Measurements from ENCODE around the gene SH3PXD2A. TPM values are rescaled to one million over a fixed set of nuclear protein-coding genes. Genes with fewer than 3 reads are reported as not detected.
A peak's percentile ranks its signal among the peaks of the same experiment; 100 is the strongest.

SH3PXD2A gene
- total RNA-seq, 4 donors from 2014 or later = 12.1 to 68.5 (median 21.7) TPM

GRCh38 chr10:103641326-103641725 lies 214.1 kb downstream of the SH3PXD2A start:
- H3K27ac ChIP-seq = no peak overlapping the region
- no peak for DNase-seq
- no peaks in the 10 kb centered on the region for H3K27me3 ChIP-seq
- H3K36me3 ChIP-seq = no peaks in the 10 kb centered on the region
- no peak for TF ChIP-seq POLR2A (IDR thresholded peaks at IDR 0.05)
- no peak for TF ChIP-seq CTCF (IDR thresholded peaks at IDR 0.05)
- peaks cover 0 to 40% (median 0%) of the 10 kb centered on the region in 4 donors for H3K4me1 ChIP-seq
- no peaks in the 10 kb centered on the region for H3K9me3 ChIP-seq
- no peak overlapping the region for H3K4me3 ChIP-seq

- no peaks in the 10 kb centered on the region for H3K9me3 ChIP-seq
- H3K4me1 ChIP-seq = peaks cover 0 to 37% (median 0%) of the 10 kb centered on the region in 4 donors
- H3K36me3 ChIP-seq = no peaks in the 10 kb centered on the region
- no peak for TF ChIP-seq CTCF (IDR thresholded peaks at IDR 0.05)
- TF ChIP-seq POLR2A (IDR thresholded peaks at IDR 0.05) = no peak
- H3K27me3 ChIP-seq = no peaks in the 10 kb centered on the region
- peak overlapping the region in 2 of 4 donors; percentile 16 for H3K27ac ChIP-seq
- no peak for DNase-seq
- no peak overlapping the region for H3K4me3 ChIP-seq
These were observed 214.8 kb downstream of the SH3PXD2A start for GRCh38 chr10:103640436-103641181.

- DNase-seq = no peak
- TF ChIP-seq CTCF (IDR thresholded peaks at IDR 0.05) = no peak
- no peak for TF ChIP-seq POLR2A (IDR thresholded peaks at IDR 0.05)
- Histone ChIP-seq H3K4me1 (peaks cover 0 to 26% (median 0%) of the 10 kb centered on the region in 4 donors), H3K27me3 (no peaks in the 10 kb centered on the region), H3K36me3 (no peaks in the 10 kb centered on the region), H3K9me3 (no peaks in the 10 kb centered on the region), H3K27ac (peak overlapping the region in 1 of 4 donors; percentile 82), H3K4me3 (no peak overlapping the region)
These were observed 216.4 kb downstream of the SH3PXD2A start for GRCh38 chr10:103638948-103639347.

GRCh38 chr10:103637927-103638557 lies 217.3 kb downstream of the SH3PXD2A start:
- no peaks in the 10 kb centered on the region for H3K27me3 ChIP-seq
- H3K9me3 ChIP-seq = no peaks in the 10 kb centered on the region
- H3K36me3 ChIP-seq = no peaks in the 10 kb centered on the region
- peaks cover 0 to 26% (median 0%) of the 10 kb centered on the region in 4 donors for H3K4me1 ChIP-seq
- H3K27ac ChIP-seq = peak overlapping the region; percentile 22 to 82 (median 54)
- DNase-seq = peak in 1 of 3 donors; percentile 64
- TF ChIP-seq CTCF (IDR thresholded peaks at IDR 0.05) = no peak
- no peak overlapping the region for H3K4me3 ChIP-seq

- Histone ChIP-seq H3K27me3 (no peaks in the 10 kb centered on the region), H3K9me3 (no peaks in the 10 kb centered on the region), H3K4me1 (peaks cover 0 to 26% (median 0%) of the 10 kb centered on the region in 4 donors), H3K36me3 (no peaks in the 10 kb centered on the region), H3K4me3 (no peak overlapping the region), H3K27ac (peak overlapping the region in 3 of 4 donors; percentile 52 to 82 (median 57))
- DNase-seq = no peak
- TF ChIP-seq POLR2A (IDR thresholded peaks at IDR 0.05) (no peak), CTCF (IDR thresholded peaks at IDR 0.05) (no peak)
These were observed 218.4 kb downstream of the SH3PXD2A start for GRCh38 chr10:103637011-103637410.

All from Peyer's patch (tissue), 4 donors.